ENCODE data around the gene SDCCAG8. TPM values are rescaled to one million over a fixed set of nuclear protein-coding genes. Genes with fewer than 3 reads are reported as not detected.

The SDCCAG8 gene
- total and polyA plus RNA-seq, 2 of the 8 experiments (the other 6 are each of a cell fraction or from before 2014, with no cell fraction given), result 15.6 to 21.0 TPM

GRCh38 chr1:243251539-243251938 is 4.3 kb upstream of the SDCCAG8 start:
- Histone ChIP-seq H3K4me3 (ENCODE audit: extremely low read depth in 1 of 4, insufficient read depth in 2 of 4, low read depth in 3 of 4, low read length in 4 of 4) (peak overlapping the region in 1 of 4 experiments; percentile 76; a peak in 1 of 8 replicates), H3K4me2 (ENCODE audit: insufficient read depth in 1 of 2, low read depth in 2 of 2, low read length in 2 of 2) (no peak overlapping the region)

More at GRCh38 chr1:243251539-243251938, 4.3 kb upstream of the SDCCAG8 start:
- POLR2A ChIA-PET (ENCODE audit: partially characterized antibody), result interaction anchor here (1.0 kb wide), 1 partner anchor 22 kb away, joined by 4 read pairs; no protein-coding TSS in a partner anchor
- DNase-seq (ENCODE audit: low read depth in 1 of 2, low spot score in 2 of 2) (no peak), FAIRE-seq (no peak)
- no peak overlapping the region for H3K27ac ChIP-seq (ENCODE audit: low read depth, low read length)
- H3K36me3 ChIP-seq (ENCODE audit: control insufficient read depth in 2 of 4, insufficient read depth in 4 of 4, low read length in 3 of 4), result no peaks in the 10 kb centered on the region
- no peak overlapping the region for H3K4ac ChIP-seq (replicated peaks; ENCODE audit: insufficient read length, low read depth, low read length)
- peaks cover 3 to 5% of the 10 kb centered on the region in 2 experiments for H4K20me1 ChIP-seq (replicated peaks in 1 of 2; ENCODE audit: control insufficient read depth in 1 of 2, insufficient read depth in 2 of 2, low read length in 2 of 2)
- no peak overlapping the region for H2BK12ac ChIP-seq (ENCODE audit: low read depth, low read length)
- H2BK15ac ChIP-seq (ENCODE audit: low read length), result no peak overlapping the region
- H4K91ac ChIP-seq (replicated peaks; ENCODE audit: insufficient read length, low read length), result no peak overlapping the region
- peaks cover 21 to 78% of the 10 kb centered on the region in 2 experiments for H3K79me2 ChIP-seq (ENCODE audit: control insufficient read depth in 1 of 2, insufficient read depth in 2 of 2, low read length in 2 of 2)
- no peak overlapping the region for H2AFZ ChIP-seq (ENCODE audit: low read length)
- WGBS, 2 experiments (ENCODE audit: extremely low coverage in 1 of 2, insufficient coverage in 1 of 2, insufficient read length in 1 of 2, insufficient replicate concordance in 2 of 2, low coverage in 1 of 2, low lambda C conversion rate in 2 of 2, missing lambda C conversion rate in 1 of 2), result 81% methylated on average over 1 of the region's 1 CpG; no CpG with 5 or more reads in 1 of the 2 experiments
- H3K56ac ChIP-seq (replicated peaks; ENCODE audit: insufficient read length, low read depth, low read length), result no peak overlapping the region
- H2BK120ac ChIP-seq (replicated peaks; ENCODE audit: low read depth, low read length), result no peak overlapping the region
- no peak overlapping the region for H2BK5ac ChIP-seq (ENCODE audit: low read depth, low read length)
- no peak overlapping the region for H2BK20ac ChIP-seq (ENCODE audit: low read length)
- H3K9me3 ChIP-seq (ENCODE audit: insufficient read depth in 2 of 2, low read depth in 1 of 2, low read length in 1 of 2), result no peaks in the 10 kb centered on the region
- no peak overlapping the region for H3K18ac ChIP-seq (ENCODE audit: extremely low read depth, low read length)
- no peak overlapping the region for H3K9ac ChIP-seq (replicated peaks in 1 of 4; ENCODE audit: extremely low read depth in 1 of 4, low read depth in 3 of 4, low read length in 3 of 4)
- CTCF ChIA-PET (ENCODE audit: partially characterized antibody), result no interaction called here
- no peak overlapping the region for H3K23ac ChIP-seq (ENCODE audit: insufficient read length)
- peaks cover 0 to 6% (median 2%) of the 10 kb centered on the region in 4 experiments; a peak in 1 of 7 replicates for H3K4me1 ChIP-seq (replicated peaks in 1 of 4; ENCODE audit: control insufficient read depth in 3 of 4, insufficient read depth in 4 of 4, low read length in 3 of 4)
- no peak for TF ChIP-seq TEAD4 (IDR thresholded peaks at IDR 0.05; ENCODE audit: low read depth, low read length)
- no peak for TF ChIP-seq TBP (IDR thresholded peaks at IDR 0.05; ENCODE audit: low read depth, low read length)
- TF ChIP-seq CHD1 (IDR thresholded peaks at IDR 0.05; ENCODE audit: low read depth, low read length), result no peak
- no peak for TF ChIP-seq TAF1 (IDR thresholded peaks at IDR 0.05; ENCODE audit: low read depth, low read length)
- TF ChIP-seq HDAC6 (IDR thresholded peaks at IDR 0.05; ENCODE audit: low read depth, low read length), result no peak
- TF ChIP-seq RBBP5 (IDR thresholded peaks at IDR 0.05; ENCODE audit: borderline replicate concordance, low read depth, low read length), result no peak
- TF ChIP-seq CBX5 (IDR thresholded peaks at IDR 0.05; ENCODE audit: low read depth, low read length), result no peak
- TF ChIP-seq CTBP2 (IDR thresholded peaks at IDR 0.05; ENCODE audit: borderline replicate concordance, insufficient read depth, insufficient read length, low read length), result no peak
- no peak for TF ChIP-seq CEBPB (IDR thresholded peaks at IDR 0.05; ENCODE audit: low read depth, low read length)
- TF ChIP-seq GTF2F1 (IDR thresholded peaks at IDR 0.05; ENCODE audit: borderline replicate concordance, low read depth, low read length), result no peak
- TF ChIP-seq USF2 (IDR thresholded peaks at IDR 0.05; ENCODE audit: low read length), result no peak
- TF ChIP-seq TCF12 (IDR thresholded peaks at IDR 0.05; ENCODE audit: low read depth, low read length), result no peak
- no peak for TF ChIP-seq ASH2L (IDR thresholded peaks at IDR 0.05; ENCODE audit: low read length)
- TF ChIP-seq BRCA1 (IDR thresholded peaks at IDR 0.05; ENCODE audit: low read depth, low read length), result no peak
- no peak overlapping the region for H3K14ac ChIP-seq (ENCODE audit: insufficient read length)
- H2AK5ac ChIP-seq (ENCODE audit: low read depth, low read length), result no peak overlapping the region
- H3K23me2 ChIP-seq (ENCODE audit: low read depth, low read length), result peaks cover 16% of the 10 kb centered on the region
- no peak overlapping the region for H4K5ac ChIP-seq (ENCODE audit: insufficient read length, low read depth, low read length)
- no peaks in the 10 kb centered on the region for H3K79me1 ChIP-seq (ENCODE audit: low read depth, low read length)
- H4K8ac ChIP-seq (ENCODE audit: extremely low read depth, insufficient read depth, low read length), result no peak overlapping the region
- no peaks in the 10 kb centered on the region for H3K27me3 ChIP-seq (replicated peaks in 1 of 4; ENCODE audit: control insufficient read depth in 3 of 4, extremely low read depth in 1 of 4, insufficient read depth in 3 of 4, low read length in 3 of 4)

Measured in H1 (cell line).